NCI-H774 (cell line): ENCODE data around the gene ALK.

Experiments
- DNase-seq: peaks from one replicate; lab custom pipeline; 2025; lab: John Stamatoyannopoulos, UW

The ALK gene

DNA sequence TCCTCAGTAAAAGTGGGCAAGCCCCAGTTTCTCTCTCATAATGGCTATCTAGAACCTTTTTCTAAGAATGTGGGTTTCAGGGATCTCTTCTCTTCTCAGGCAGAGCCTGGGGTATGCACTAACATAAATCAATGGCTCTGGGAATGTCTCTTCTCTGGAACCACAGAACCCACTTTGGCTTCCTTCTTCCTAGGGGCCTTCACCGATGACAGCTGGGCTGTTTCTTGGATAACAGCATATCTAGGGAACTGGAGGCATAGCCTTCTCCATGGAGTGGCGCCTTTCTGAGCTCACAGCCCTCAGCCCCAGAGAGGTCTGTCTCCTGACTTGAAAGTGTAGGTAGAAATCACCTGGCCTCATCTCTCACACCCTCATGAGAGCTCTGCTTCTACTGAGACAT, 558.3 kb downstream of the ALK start:
- no peak for DNase-seq

- DNase-seq = no peak
These were observed 560.2 kb downstream of the ALK start for GRCh38 chr2:29361231-29361630.

DNA sequence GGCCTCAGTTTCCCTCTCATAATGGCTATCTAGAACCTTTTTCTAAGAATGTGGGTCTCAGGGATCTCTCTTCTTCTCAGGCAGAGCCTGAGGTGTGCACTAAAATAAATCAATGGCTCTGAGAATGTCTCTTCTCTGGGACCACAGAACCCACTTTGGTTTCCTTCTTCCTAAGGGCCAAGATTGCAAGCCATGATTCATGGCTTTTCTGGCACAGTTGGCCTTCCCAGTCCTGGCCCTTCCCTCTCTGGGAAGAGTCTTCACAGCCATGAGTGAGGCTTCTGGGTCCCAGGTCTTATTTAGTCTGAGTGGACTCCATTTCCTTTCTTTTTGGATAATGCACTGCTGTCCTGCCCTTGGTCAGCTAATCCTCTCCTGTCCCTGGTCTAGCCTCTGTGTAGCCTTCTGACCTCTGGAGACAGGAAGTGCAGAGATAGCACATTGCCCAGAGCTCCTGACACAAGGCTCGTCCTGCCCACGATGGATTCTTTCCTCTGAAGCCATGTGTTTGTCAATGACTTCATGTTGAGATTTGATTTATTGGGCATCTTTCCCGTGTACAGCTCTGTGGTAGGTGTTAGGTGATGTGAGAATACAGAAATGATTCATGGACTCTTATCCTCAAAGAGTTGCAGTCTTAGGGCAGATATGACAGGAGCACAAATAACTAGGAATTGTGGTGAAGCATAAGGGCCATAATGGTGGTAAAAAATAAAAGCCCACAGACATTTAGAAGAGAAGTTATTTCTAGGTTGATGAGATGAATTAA, 561.2 kb downstream of the ALK start:
- DNase-seq = no peak

GRCh38 chr2:29353403-29353991, 567.9 kb downstream of the ALK start:
- DNase-seq = no peak

- no peak for DNase-seq
These were observed 569.3 kb downstream of the ALK start for GRCh38 chr2:29351916-29352591.

- DNase-seq = no peak
These were observed 570.1 kb downstream of the ALK start for GRCh38 chr2:29351248-29351647.

GRCh38 chr2:29349316-29350030, 571.9 kb downstream of the ALK start:
- DNase-seq = no peak

GRCh38 chr2:29347774-29348461, 573.5 kb downstream of the ALK start:
- DNase-seq = no peak

- DNase-seq = no peak
These were observed 576.1 kb downstream of the ALK start for GRCh38 chr2:29345236-29345635.

DNA sequence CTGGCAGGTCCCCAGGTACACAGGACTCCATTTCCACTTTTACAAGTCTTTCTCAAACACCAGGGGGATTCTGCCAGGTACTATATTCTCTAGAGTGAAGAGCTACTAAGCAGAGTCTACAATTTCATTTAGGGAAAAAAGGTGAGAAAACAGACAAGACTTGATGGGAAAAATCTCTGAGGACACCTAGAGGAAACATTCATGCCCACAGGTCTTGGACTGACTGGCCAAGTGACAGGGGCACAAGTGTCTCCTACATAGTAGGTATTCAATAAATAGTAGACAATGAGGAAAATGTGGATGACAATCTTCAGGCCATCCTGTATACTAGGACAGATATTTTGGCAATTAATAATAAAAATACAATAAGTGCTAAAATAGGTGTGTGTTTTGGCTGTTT, 577.6 kb downstream of the ALK start:
- no peak for DNase-seq

GRCh38 chr2:29336341-29337241, 584.8 kb downstream of the ALK start:
- no peak for DNase-seq

DNA sequence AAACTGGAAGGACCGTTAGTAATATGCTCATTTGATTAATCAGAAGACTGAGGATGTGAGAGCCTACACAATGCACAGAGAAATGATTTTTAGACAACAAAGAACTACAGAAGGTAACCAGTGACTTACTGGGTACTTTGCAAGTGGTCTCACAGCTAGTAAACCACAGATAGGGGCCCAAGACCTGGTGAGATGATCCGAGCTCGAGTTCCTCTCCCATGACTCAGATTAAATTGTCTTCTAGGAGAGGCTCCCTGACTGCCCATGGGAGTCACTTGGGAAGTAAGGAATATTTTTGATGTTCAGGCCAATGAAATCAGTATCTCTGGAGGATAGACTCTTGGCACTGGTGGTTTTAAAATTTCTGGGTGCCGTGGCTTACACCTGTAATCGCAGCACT, 586.0 kb downstream of the ALK start:
- no peak for DNase-seq

DNA sequence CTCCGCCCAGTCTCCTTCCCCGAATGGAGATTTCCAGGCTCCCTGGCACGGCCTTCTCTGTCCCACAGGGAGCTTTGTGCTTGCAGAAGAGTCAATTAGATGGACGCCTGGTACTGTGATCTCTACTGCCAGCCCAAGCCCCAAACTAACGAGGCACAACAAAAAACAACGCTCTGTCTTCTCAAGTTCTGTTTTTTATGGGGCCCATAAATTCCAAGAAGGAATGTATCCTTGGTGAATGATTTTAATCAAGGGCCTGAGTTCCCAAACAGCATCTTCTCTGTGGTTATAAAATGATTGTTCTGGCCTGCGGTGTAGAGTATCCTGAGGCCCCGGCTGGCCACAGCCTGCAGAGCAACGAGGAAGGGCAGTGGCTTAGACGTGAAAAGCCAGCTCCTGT, 586.7 kb downstream of the ALK start:
- DNase-seq = no peak

GRCh38 chr2:29332540-29332939, 588.8 kb downstream of the ALK start:
- no peak for DNase-seq

DNA sequence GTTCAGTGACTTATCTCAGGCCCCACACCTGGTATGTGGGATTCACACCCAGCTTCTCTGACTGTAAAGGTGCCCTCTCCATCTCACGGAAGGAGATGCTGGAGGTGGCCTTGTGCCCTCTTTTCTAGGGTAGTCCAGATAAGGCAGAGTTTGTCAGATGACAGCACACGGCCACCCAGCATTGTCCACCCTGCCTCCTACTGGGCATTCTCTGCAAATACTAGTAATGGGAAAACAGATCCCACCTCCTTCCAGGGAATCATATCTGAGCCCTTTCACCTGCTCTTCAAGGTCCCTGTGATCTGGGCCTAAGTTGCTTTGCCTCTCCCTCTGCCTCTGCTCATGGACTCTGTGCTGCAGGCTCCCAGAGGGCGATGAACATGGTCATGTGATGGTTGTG, 591.5 kb downstream of the ALK start:
- no peak for DNase-seq

GRCh38 chr2:29326926-29327325, 594.5 kb downstream of the ALK start:
- no peak for DNase-seq

DNA sequence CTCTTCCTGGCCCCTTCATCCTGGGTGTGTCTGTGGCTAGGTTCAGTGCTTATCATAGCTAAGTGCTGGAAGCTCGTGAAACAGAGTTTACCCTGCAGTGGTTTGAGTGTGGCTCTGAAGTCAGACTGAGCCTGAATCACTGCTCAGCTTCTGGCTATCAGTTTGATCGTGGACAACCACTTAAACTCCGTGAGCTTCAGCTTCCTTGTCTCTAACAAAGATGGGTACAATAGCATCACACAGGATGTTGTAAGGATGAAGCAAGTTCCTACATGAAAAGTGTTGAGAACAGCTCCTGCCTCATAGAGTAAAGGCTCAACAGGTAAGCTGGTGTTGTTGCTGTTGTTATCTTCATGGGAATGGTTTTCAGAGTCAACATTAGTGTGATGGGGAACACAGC, 595.8 kb downstream of the ALK start:
- DNase-seq = no peak

- DNase-seq = no peak
These were observed 597.4 kb downstream of the ALK start for GRCh38 chr2:29323961-29324360.

DNA sequence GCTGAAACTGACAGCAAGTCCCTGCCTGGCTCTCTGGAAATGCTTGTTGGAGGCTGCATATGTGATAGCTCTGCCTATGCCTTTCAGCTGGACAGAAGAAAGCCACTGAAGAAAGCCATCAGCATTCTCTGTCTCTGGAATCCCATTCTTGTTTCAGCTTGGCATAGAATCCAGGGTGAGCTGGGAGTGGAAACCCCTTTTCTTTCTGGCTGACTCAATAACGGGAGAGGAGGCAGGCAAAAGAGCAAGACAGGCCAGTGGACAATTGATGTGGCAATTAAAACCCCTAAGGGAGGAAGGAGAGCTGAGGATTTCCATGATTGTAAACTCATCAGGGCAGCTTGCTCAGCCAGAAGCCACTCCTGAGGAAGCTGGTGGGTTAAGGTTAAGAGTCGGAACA, 598.1 kb downstream of the ALK start:
- no peak for DNase-seq

- no peak for DNase-seq
These were observed 599.4 kb downstream of the ALK start for GRCh38 chr2:29322011-29322410.
